OCI-LY1 (cell line): ENCODE measurements around the gene PRKG2.

ENCODE experiments used
- H2AFZ ChIP-seq: fragments of 200-600 bp; sonication (generic), shearing (Covaris generic); 2 replicates; pipeline ENCODE4 v1.6.0; 2014; ENCODE audit warnings: antibody characterized with exemption, mild to moderate bottlenecking, low read length
- H3F3A ChIP-seq: fragments of 200-600 bp; sonication (generic), shearing (Covaris generic); 2 replicates; pipeline ENCODE4 v1.6.0; 2014; ENCODE audit warnings: mild to moderate bottlenecking, antibody characterized with exemption, low read length, moderate library complexity; ENCODE audit not compliant: insufficient read depth
- H3K27ac ChIP-seq: fragments of 200-600 bp; sonication (generic); 2 replicates; pipeline ENCODE4 v1.5.1; 2014; ENCODE audit warnings: low read length, mixed run types, mild to moderate bottlenecking, low read depth; ENCODE audit not compliant: poor library complexity, severe bottlenecking
- H3K27me3 ChIP-seq: fragments of 200-600 bp; sonication (generic); 2 replicates; pipeline ENCODE4 v1.6.0; 2014; ENCODE audit warnings: antibody characterized with exemption, mild to moderate bottlenecking, low read length, moderate library complexity; ENCODE audit not compliant: insufficient read depth
- H3K36me3 ChIP-seq: fragments of 200-600 bp; sonication (generic); 2 replicates; pipeline ENCODE4 v1.6.1; 2014; ENCODE audit warnings: mild to moderate bottlenecking, antibody characterized with exemption, low read length, moderate library complexity, mixed read lengths; ENCODE audit not compliant: insufficient read depth
- H3K4me1 ChIP-seq: fragments of 200-600 bp; sonication (generic); 2 replicates; pipeline ENCODE4 v1.5.1; 2014; ENCODE audit warnings: mild to moderate bottlenecking, low read length, moderate library complexity; ENCODE audit not compliant: insufficient read depth, severe bottlenecking
- H3K4me2 ChIP-seq: fragments of 200-600 bp; sonication (generic), shearing (Covaris generic); 2 replicates; pipeline ENCODE4 v1.6.1; 2014; ENCODE audit warnings: low read length
- H3K4me3 ChIP-seq: fragments of 200-600 bp; sonication (generic); 2 replicates; pipeline ENCODE4 v1.5.1; 2014; ENCODE audit warnings: low read length, low read depth, mild to moderate bottlenecking, mixed read lengths; ENCODE audit not compliant: poor library complexity, severe bottlenecking
- H3K79me2 ChIP-seq: fragments of 200-600 bp; shearing (Covaris generic); 2 replicates; pipeline ENCODE4 v1.6.1; 2016; ENCODE audit warnings: mixed run types, low read length, mixed read lengths; ENCODE audit not compliant: insufficient read depth
- H3K9ac ChIP-seq: fragments of 200-600 bp; sonication (generic), shearing (Covaris generic); 2 replicates; pipeline ENCODE4 v1.6.1; 2014; ENCODE audit warnings: mild to moderate bottlenecking, low read length, mixed read lengths
- H3K9me2 ChIP-seq: fragments of 200-600 bp; sonication (generic), shearing (Covaris generic); 2 replicates; pipeline ENCODE4 v1.6.1; 2014; ENCODE audit warnings: low read depth, mild to moderate bottlenecking, low read length, mixed read lengths
- H3K9me3 ChIP-seq: fragments of 200-600 bp; shearing (Covaris generic); 2 replicates; pipeline ENCODE4 v1.6.1; 2014; ENCODE audit warnings: low read length, mixed read lengths
- H4K20me1 ChIP-seq: fragments of 200-600 bp; sonication (generic), shearing (Covaris generic); 2 replicates; pipeline ENCODE4 v1.6.0; 2016; ENCODE audit warnings: mild to moderate bottlenecking, low read length; ENCODE audit not compliant: insufficient read depth
- CTCF ChIP-seq: fragments of 200-600 bp; sonication (generic), shearing (Covaris generic); IDR thresholded peaks from 2 replicates; pipeline ENCODE4 v1.5.1; 2017; ENCODE audit warnings: mild to moderate bottlenecking, antibody characterized with exemption, low read length, moderate library complexity, mixed read lengths
- EZH2 ChIP-seq: fragments of 200-600 bp; sonication (generic), shearing (Covaris generic); IDR thresholded peaks from 2 replicates; pipeline ENCODE4 v1.8.0; 2017; ENCODE audit warnings: borderline replicate concordance, mixed run types, mild to moderate bottlenecking, antibody characterized with exemption, low read length, moderate library complexity, mixed read lengths

PRKG2 gene

GRCh38 chr4:81221303-81222081 lies 6.5 kb upstream of the PRKG2 start:
- Histone ChIP-seq H3K4me2 (no peak overlapping the region), H3F3A (no peaks in the 10 kb centered on the region), H3K4me3 (no peak overlapping the region), H2AFZ (no peak overlapping the region), H3K27ac (no peak overlapping the region), H3K27me3 (no peaks in the 10 kb centered on the region), H3K9ac (no peak overlapping the region), H3K79me2 (no peaks in the 10 kb centered on the region), H4K20me1 (no peaks in the 10 kb centered on the region), H3K9me3 (no peaks in the 10 kb centered on the region), H3K9me2 (no peaks in the 10 kb centered on the region), H3K36me3 (no peaks in the 10 kb centered on the region), H3K4me1 (no peaks in the 10 kb centered on the region)
- TF ChIP-seq CTCF: no peak
- TF ChIP-seq EZH2: no peak

- H4K20me1 ChIP-seq: no peaks in the 10 kb centered on the region
- no peak overlapping the region for H3K27ac ChIP-seq
- no peak overlapping the region for H3K4me3 ChIP-seq
- H3K9me2 ChIP-seq: no peaks in the 10 kb centered on the region
- no peak overlapping the region for H3K4me2 ChIP-seq
- H3K27me3 ChIP-seq: no peaks in the 10 kb centered on the region
- H3K9ac ChIP-seq: no peak overlapping the region
- TF ChIP-seq EZH2: no peak
- no peak for TF ChIP-seq CTCF
- H3F3A ChIP-seq: no peaks in the 10 kb centered on the region
- H2AFZ ChIP-seq: no peak overlapping the region
- no peaks in the 10 kb centered on the region for H3K4me1 ChIP-seq
- no peaks in the 10 kb centered on the region for H3K36me3 ChIP-seq
- no peaks in the 10 kb centered on the region for H3K9me3 ChIP-seq
- no peaks in the 10 kb centered on the region for H3K79me2 ChIP-seq
Measured at GRCh38 chr4:81220271-81220670, 5.2 kb upstream of the PRKG2 start.

GRCh38 chr4:81218206-81218605 lies 3.2 kb upstream of the PRKG2 start:
- Histone ChIP-seq H3K4me1 (no peaks in the 10 kb centered on the region), H2AFZ (no peak overlapping the region), H4K20me1 (no peaks in the 10 kb centered on the region), H3K36me3 (no peaks in the 10 kb centered on the region), H3K4me3 (no peak overlapping the region), H3F3A (no peaks in the 10 kb centered on the region), H3K9ac (no peak overlapping the region), H3K9me2 (no peaks in the 10 kb centered on the region), H3K79me2 (no peaks in the 10 kb centered on the region), H3K27ac (no peak overlapping the region), H3K27me3 (no peaks in the 10 kb centered on the region), H3K4me2 (no peak overlapping the region), H3K9me3 (no peaks in the 10 kb centered on the region)
- TF ChIP-seq CTCF (no peak), EZH2 (no peak)
